Measurements from ENCODE around the gene SRGAP2C.
"Not testable (repeated sequence)": the region's sequence is repeated elsewhere in the genome, so short reads cannot be mapped to it uniquely, and the experiment has no call there.

GRCh38 chr1:121365723-121366122 is 180.9 kb downstream of the SRGAP2C start:
- TF ChIP-seq TAF1, POLR2A (IDR thresholded peaks at IDR 0.05; ENCODE audit: low read depth, low read length): not testable (repeated sequence)
